Measurements from ENCODE around the gene NLRP10.

DNA sequence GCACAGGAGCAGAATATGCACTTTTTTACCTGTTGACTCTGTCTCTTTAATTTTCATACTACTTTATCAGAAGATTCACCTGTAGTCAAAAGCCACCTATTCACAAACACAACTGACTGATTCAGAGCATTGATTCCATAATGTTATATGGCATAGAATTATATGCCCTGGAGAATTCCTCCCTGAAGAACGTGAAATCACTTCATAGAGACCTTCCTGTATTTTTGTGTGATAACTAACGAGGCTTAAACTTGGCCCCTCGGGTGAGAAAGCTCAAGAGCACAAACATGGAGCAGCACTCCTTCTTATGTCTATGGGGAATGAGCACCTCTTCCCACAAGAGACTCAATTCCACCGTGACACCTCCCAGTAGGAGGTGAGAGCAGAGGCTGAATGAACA, 34.1 kb downstream of the NLRP10 start, which contains the start of gene OR10A6:
- no peak for TF ChIP-seq TEAD4 (CRISPR knock-in tag; IDR thresholded peaks at IDR 0.05)
- TF ChIP-seq CBFB (CRISPR knock-in tag; IDR thresholded peaks at IDR 0.05; ENCODE audit: low read depth), result no peak

Data from WTC11 (cell line).